Uterus (tissue), 2 donors: ENCODE results near the gene PRKG1.

Experiments
- POLR2A ChIP-seq, 2 donors: fragments of 450-650 bp; IDR thresholded peaks; one replicate each; pipeline ENCODE4 v1.6.1; 2016; ENCODE audit warnings: antibody characterized with exemption in 2 of 2, mild to moderate bottlenecking in 1 of 2, moderate library complexity in 1 of 2
- TF ChIP-seq, protein P1 (sequence below), 4 experiments: fragments of 200-600 bp in 2 of 4; fragments of 450-650 bp in 2 of 4; sonication (generic) in 2 of 4; IDR thresholded peaks; one replicate each; pipeline ENCODE4 v1.5.1; 2016 to 2019; ENCODE audit warnings: antibody characterized with exemption in 4 of 4, mild to moderate bottlenecking in 2 of 4, moderate library complexity in 1 of 4

DNA sequence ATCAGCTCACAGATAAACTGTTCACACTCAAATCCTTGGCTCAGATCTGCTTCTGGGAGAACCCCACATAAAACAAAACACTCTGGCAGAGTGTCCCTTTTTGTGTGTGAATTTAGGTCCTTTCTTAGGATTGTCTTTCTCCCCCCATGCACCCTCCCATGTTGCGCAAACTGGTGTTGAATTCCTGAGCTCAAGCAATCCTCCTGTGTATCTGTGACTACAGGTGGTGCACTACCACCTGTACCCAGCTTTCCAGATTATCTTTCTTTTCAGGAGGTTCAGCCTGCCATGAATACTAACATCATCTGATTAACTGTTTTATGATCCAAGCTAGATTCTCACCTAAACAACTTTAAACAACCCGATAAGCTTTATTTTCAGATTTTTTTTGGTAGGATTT, 802.7 kb downstream of the PRKG1 start:
- TF ChIP-seq POLR2A (IDR thresholded peaks at IDR 0.05) = no peak
- TF ChIP-seq, protein P1, sequence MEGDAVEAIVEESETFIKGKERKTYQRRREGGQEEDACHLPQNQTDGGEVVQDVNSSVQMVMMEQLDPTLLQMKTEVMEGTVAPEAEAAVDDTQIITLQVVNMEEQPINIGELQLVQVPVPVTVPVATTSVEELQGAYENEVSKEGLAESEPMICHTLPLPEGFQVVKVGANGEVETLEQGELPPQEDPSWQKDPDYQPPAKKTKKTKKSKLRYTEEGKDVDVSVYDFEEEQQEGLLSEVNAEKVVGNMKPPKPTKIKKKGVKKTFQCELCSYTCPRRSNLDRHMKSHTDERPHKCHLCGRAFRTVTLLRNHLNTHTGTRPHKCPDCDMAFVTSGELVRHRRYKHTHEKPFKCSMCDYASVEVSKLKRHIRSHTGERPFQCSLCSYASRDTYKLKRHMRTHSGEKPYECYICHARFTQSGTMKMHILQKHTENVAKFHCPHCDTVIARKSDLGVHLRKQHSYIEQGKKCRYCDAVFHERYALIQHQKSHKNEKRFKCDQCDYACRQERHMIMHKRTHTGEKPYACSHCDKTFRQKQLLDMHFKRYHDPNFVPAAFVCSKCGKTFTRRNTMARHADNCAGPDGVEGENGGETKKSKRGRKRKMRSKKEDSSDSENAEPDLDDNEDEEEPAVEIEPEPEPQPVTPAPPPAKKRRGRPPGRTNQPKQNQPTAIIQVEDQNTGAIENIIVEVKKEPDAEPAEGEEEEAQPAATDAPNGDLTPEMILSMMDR (IDR thresholded peaks at IDR 0.05) = no peak
